ENCODE results near the gene RAD18. TPM values are rescaled to one million over a fixed set of nuclear protein-coding genes. Genes with fewer than 3 reads are reported as not detected.
A peak's percentile ranks its signal among the peaks of the same experiment; 100 is the strongest.

Gene RAD18
- total and polyA plus RNA-seq, 9 of the 15 experiments (the other 6 are each of a cell fraction or from before 2014, with no cell fraction given): 19.2 to 49.4 (median 34.4) TPM

DNA sequence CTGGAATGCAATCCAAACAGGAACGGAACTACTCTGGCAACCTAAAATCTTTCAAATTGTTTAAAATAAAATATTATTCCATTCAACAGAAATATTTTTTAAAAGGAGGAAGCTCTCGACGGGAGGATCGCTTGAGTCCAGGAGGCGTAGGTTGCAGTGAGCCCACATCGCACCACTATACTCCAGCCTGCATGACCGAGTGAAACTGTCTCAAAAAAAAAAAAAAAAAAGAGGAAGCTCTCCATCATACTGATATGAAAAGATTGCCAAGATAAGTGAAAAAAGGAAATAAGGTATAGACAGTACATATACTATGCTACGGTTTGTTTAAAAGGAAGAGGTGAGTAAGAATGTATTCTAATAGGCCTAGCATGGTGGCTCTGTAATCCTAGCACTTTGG, 3.6 kb downstream of the RAD18 start:
- no TSS peak for BruUV-seq (replicated peaks)
- H3K36me3 ChIP-seq (ENCODE audit: control insufficient read depth, insufficient read depth, low read length): peaks cover 70% of the 10 kb centered on the region; the same call in 2 of the 3 replicates

More for the DNA sequence above, 3.6 kb downstream of the RAD18 start:
- ATAC-seq (no peak), DNase-seq (ENCODE audit: extremely low read depth in 1 of 4, low spot score in 3 of 4) (no peak), FAIRE-seq (no peak)
- Histone ChIP-seq H3K4me1 (replicated peaks in 1 of 2; ENCODE audit: control insufficient read depth in 2 of 2, insufficient read depth in 2 of 2, low read length in 2 of 2) (peaks cover 5 to 23% of the 10 kb centered on the region in 2 experiments; a peak in 4 of 5 replicates), H3K4me3 (no peak overlapping the region), H3K27ac (ENCODE audit: extremely low read depth, low read depth, low read length) (no peak overlapping the region), H2AFZ (ENCODE audit: low read depth, low read length) (no peak overlapping the region), H4K20me1 (replicated peaks; ENCODE audit: control insufficient read depth, insufficient read depth, low read length) (peaks cover 9% of the 10 kb centered on the region), H3K9ac (ENCODE audit: insufficient read depth in 1 of 2, low read depth in 2 of 2, low read length in 2 of 2) (no peak overlapping the region), H3K79me2 (ENCODE audit: control insufficient read depth, insufficient read depth, low read length) (peaks cover 84% of the 10 kb centered on the region), H3K9me1 (ENCODE audit: control insufficient read depth, insufficient read depth, low read length) (no peaks in the 10 kb centered on the region), H3K4me2 (ENCODE audit: insufficient read depth, low read length) (no peak overlapping the region), H3K27me3 (ENCODE audit: control insufficient read depth in 2 of 2, insufficient read depth in 2 of 2, low read length in 2 of 2) (no peaks in the 10 kb centered on the region), H3K9me3 (replicated peaks; ENCODE audit: control insufficient read depth, insufficient read depth, low read depth, low read length) (no peaks in the 10 kb centered on the region)
- intact Hi-C loops (cut with micrococcal nuclease) (loop anchor here (5.0 kb wide), 1 partner anchor 192 kb away; the partner anchor contains the start of gene OXTR), in situ Hi-C loops (cut with MboI) (no loop called here)
- no peak for TF ChIP-seq MEF2D (tag; conservative IDR thresholded peaks at IDR 0.05; ENCODE audit: low read depth)
- 0 out of 4 replicates have a peak, but pooled peaks of 1 of the 2 experiments have one; percentile 19 for TF ChIP-seq ETV6 (IDR thresholded peaks at IDR 0.05; ENCODE audit: borderline replicate concordance in 1 of 2, low read depth in 2 of 2, low read length in 1 of 2)
- no peak for TF ChIP-seq ETV6 (CRISPR knock-in tag; IDR thresholded peaks at IDR 0.05; ENCODE audit: borderline replicate concordance)
- TF ChIP-seq, protein P1, sequence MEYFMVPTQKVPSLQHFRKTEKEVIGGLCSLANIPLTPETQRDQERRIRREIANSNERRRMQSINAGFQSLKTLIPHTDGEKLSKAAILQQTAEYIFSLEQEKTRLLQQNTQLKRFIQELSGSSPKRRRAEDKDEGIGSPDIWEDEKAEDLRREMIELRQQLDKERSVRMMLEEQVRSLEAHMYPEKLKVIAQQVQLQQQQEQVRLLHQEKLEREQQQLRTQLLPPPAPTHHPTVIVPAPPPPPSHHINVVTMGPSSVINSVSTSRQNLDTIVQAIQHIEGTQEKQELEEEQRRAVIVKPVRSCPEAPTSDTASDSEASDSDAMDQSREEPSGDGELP (CRISPR knock-in tag; IDR thresholded peaks at IDR 0.05; ENCODE audit: borderline replicate concordance): no peak
- TF ChIP-seq ARID1B (IDR thresholded peaks at IDR 0.05): 0 out of 2 replicates have a peak, but pooled peaks have one; percentile 27
- peak; percentile 90; the same call in 1 of the 2 replicates for TF ChIP-seq SMARCE1 (IDR thresholded peaks at IDR 0.05)
- no peak for TF ChIP-seq ZFX (CRISPR knock-in tag; IDR thresholded peaks at IDR 0.05)
- peak; percentile 84 for TF ChIP-seq ZNF384 (IDR thresholded peaks at IDR 0.05; ENCODE audit: low read depth, low read length)
- TF ChIP-seq DPF2 (IDR thresholded peaks at IDR 0.05): peak; percentile 37; the same call in 1 of the 2 replicates
- TF ChIP-seq SMARCA4 (IDR thresholded peaks at IDR 0.05): peak; percentile 46; the same call in 1 of the 2 replicates
- no peak for TF ChIP-seq NFIC (IDR thresholded peaks at IDR 0.05)
- TF ChIP-seq MEIS2 (IDR thresholded peaks at IDR 0.05; ENCODE audit: partially characterized antibody): peak; percentile 2
- CTCF ChIA-PET (ENCODE audit: low intra/inter-chr PET ratio): no interaction called here
- POLR2A ChIA-PET: interaction anchor here (0.7 to 2.0 kb wide), 2 partner anchors 13 to 49 kb away, joined by 3 to 5 read pairs; no protein-coding TSS in a partner anchor
- WGBS (ENCODE audit: insufficient coverage, low coverage, missing lambda C conversion rate): 58% methylated on average over 8 of the region's 8 CpGs
